SU-DHL-6 (cell line): ENCODE data around the gene FCHSD2.

Experiments
- EZH2phosphoT487 ChIP-seq: fragments of 200-600 bp; sonication (generic), shearing (Covaris generic); conservative IDR thresholded peaks from 2 replicates; pipeline ENCODE4 v1.6.1; 2018; ENCODE audit warnings: mild to moderate bottlenecking, antibody characterized with exemption, low read length, moderate library complexity, mixed read lengths
- TF ChIP-seq, protein P1 (sequence below): fragments of 200-600 bp; sonication (generic); IDR thresholded peaks from one replicate; pipeline ENCODE4 v1.5.1; 2017; ENCODE audit warnings: antibody characterized with exemption, mild to moderate bottlenecking, low read length, moderate library complexity; ENCODE audit not compliant: insufficient read depth, poor library complexity, severe bottlenecking

DNA sequence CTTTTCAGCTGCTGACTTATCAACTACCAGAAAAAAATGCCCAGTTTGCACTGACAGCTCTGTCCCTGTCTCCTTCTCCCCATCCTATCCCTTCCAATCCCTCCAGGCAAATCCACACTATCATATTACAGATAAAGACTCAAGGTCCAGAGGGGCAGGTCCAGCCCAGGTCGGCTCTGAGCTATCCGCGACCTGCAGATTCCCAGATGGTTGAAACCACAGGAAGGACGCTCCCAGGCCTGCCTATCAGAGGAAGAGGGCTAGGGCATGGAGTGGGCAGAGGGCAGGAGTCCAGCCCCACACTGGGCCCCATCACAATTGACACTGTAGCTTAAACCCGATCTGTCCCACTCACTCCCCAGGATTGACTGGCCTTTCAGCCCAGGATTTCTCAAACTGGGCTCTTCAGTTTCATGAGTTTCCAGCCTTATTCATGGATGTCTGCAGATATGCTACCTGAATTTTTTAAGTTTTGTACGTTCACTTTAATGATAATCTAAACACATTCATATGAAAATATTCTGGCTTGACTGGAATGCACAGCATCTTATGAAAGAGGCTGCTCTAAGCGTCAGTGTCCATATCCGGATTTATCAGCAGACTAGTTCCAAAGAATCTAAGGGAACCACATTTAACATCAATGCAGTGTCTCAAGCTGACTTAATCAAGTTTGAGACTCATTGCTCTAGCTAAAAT is 16.4 kb upstream of the FCHSD2 start:
- TF ChIP-seq, protein P1, sequence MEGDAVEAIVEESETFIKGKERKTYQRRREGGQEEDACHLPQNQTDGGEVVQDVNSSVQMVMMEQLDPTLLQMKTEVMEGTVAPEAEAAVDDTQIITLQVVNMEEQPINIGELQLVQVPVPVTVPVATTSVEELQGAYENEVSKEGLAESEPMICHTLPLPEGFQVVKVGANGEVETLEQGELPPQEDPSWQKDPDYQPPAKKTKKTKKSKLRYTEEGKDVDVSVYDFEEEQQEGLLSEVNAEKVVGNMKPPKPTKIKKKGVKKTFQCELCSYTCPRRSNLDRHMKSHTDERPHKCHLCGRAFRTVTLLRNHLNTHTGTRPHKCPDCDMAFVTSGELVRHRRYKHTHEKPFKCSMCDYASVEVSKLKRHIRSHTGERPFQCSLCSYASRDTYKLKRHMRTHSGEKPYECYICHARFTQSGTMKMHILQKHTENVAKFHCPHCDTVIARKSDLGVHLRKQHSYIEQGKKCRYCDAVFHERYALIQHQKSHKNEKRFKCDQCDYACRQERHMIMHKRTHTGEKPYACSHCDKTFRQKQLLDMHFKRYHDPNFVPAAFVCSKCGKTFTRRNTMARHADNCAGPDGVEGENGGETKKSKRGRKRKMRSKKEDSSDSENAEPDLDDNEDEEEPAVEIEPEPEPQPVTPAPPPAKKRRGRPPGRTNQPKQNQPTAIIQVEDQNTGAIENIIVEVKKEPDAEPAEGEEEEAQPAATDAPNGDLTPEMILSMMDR = no peak
- no peak for TF ChIP-seq EZH2phosphoT487
